H9 (cell line): Measurements from ENCODE around the gene FFAR3. TPM values are rescaled to one million over a fixed set of nuclear protein-coding genes. Genes with fewer than 3 reads are reported as not detected.
A peak's percentile ranks its signal among the peaks of the same experiment; 100 is the strongest.

Experiments used
- DNase-seq: peaks from one replicate; pipeline ENCODE4 v3.0.0-alpha.2; 2017
- H2AFZ ChIP-seq: one replicate; pipeline ENCODE4 v1.6.1; 2013; ENCODE audit warnings: mild to moderate bottlenecking, low read length, control low read depth, moderate library complexity
- H2AK5ac ChIP-seq: 2 replicates; pipeline ENCODE4 v1.6.1; 2013; ENCODE audit warnings: low read length, control low read depth, mixed read lengths; ENCODE audit not compliant: insufficient read length
- H2BK120ac ChIP-seq: one replicate; pipeline ENCODE4 v1.6.1; 2013; ENCODE audit warnings: low read depth, mild to moderate bottlenecking, low read length, control low read depth, inconsistent platforms; ENCODE audit not compliant: poor library complexity, severe bottlenecking
- H2BK12ac ChIP-seq: 2 replicates; pipeline ENCODE4 v1.6.1; 2013; ENCODE audit warnings: low read length, control low read depth, mixed read lengths, low read depth; ENCODE audit not compliant: insufficient read length
- H2BK15ac ChIP-seq: 2 replicates; pipeline ENCODE4 v1.6.1; 2013; ENCODE audit warnings: low read depth, low read length, control low read depth
- H2BK20ac ChIP-seq: one replicate; pipeline ENCODE4 v1.6.1; 2013; ENCODE audit warnings: low read depth, mild to moderate bottlenecking, low read length, control low read depth, inconsistent platforms; ENCODE audit not compliant: poor library complexity, severe bottlenecking
- H2BK5ac ChIP-seq: 2 replicates; pipeline ENCODE4 v1.6.1; 2013; ENCODE audit warnings: low read length, control low read depth, mixed read lengths; ENCODE audit not compliant: insufficient read length
- H3K14ac ChIP-seq: 2 replicates; pipeline ENCODE4 v1.6.1; 2013; ENCODE audit warnings: low read length, control low read depth; ENCODE audit not compliant: insufficient read depth
- H3K18ac ChIP-seq: 2 replicates; pipeline ENCODE4 v1.6.1; 2013; ENCODE audit warnings: low read depth, mild to moderate bottlenecking, mixed read lengths, low read length, control low read depth; ENCODE audit not compliant: insufficient read length
- H3K23ac ChIP-seq: 2 replicates; pipeline ENCODE4 v1.6.1; 2013; ENCODE audit warnings: low read length, control low read depth, mixed read lengths, low read depth; ENCODE audit not compliant: insufficient read length
- H3K23me2 ChIP-seq: 2 replicates; pipeline ENCODE4 v1.6.1; 2013; ENCODE audit warnings: low read depth, mild to moderate bottlenecking, mixed read lengths, low read length, control low read depth; ENCODE audit not compliant: insufficient read length, poor library complexity, severe bottlenecking
- H3K27ac ChIP-seq: 2 replicates; pipeline ENCODE4 v1.5.1; 2013; ENCODE audit warnings: low read length, control low read depth, mixed read lengths, low read depth; ENCODE audit not compliant: insufficient read length
- H3K27me3 ChIP-seq: 2 replicates; pipeline ENCODE4 v1.6.1; 2013; ENCODE audit warnings: low read length, control low read depth, inconsistent platforms; ENCODE audit not compliant: insufficient read depth
- H3K4ac ChIP-seq: 2 replicates; pipeline ENCODE4 v1.6.1; 2013; ENCODE audit warnings: low read depth, mild to moderate bottlenecking, control low read depth, inconsistent platforms, low read length, moderate library complexity
- H3K4me1 ChIP-seq: 2 replicates; pipeline ENCODE4 v1.6.1; 2013; ENCODE audit warnings: low read length, control low read depth, inconsistent platforms; ENCODE audit not compliant: insufficient read depth
- H3K4me2 ChIP-seq: 2 replicates; pipeline ENCODE4 v1.6.1; 2013; ENCODE audit warnings: low read length, control low read depth, mixed read lengths; ENCODE audit not compliant: insufficient read length, insufficient read depth
- H3K56ac ChIP-seq: 2 replicates; pipeline ENCODE4 v1.6.1; 2013; ENCODE audit warnings: low read depth, mild to moderate bottlenecking, mixed read lengths, low read length, control low read depth; ENCODE audit not compliant: insufficient read length
- H3K79me1 ChIP-seq: 2 replicates; pipeline ENCODE4 v1.6.1; 2013; ENCODE audit warnings: low read depth, mild to moderate bottlenecking, moderate library complexity, low read length, control low read depth, inconsistent platforms; ENCODE audit not compliant: insufficient read depth, poor library complexity, severe bottlenecking
- H3K79me2 ChIP-seq: 2 replicates; pipeline ENCODE4 v1.6.1; 2013; ENCODE audit warnings: low read length, control low read depth, inconsistent platforms; ENCODE audit not compliant: insufficient read depth
- H3K9ac ChIP-seq: 2 replicates; pipeline ENCODE4 v1.6.1; 2013; ENCODE audit warnings: low read length, control low read depth, mixed read lengths; ENCODE audit not compliant: insufficient read length; ENCODE audit errors: extremely low read depth
- H3K9me3 ChIP-seq: one replicate; pipeline ENCODE4 v1.6.1; 2013; ENCODE audit warnings: low read depth, low read length, inconsistent platforms; ENCODE audit not compliant: control insufficient read depth
- H3T11ph ChIP-seq: one replicate; pipeline ENCODE4 v1.6.1; 2013; ENCODE audit warnings: mild to moderate bottlenecking, low read length, control low read depth, inconsistent platforms
- H4K20me1 ChIP-seq: one replicate; pipeline ENCODE4 v1.6.1; 2013; ENCODE audit not compliant: control insufficient read depth, insufficient read length, insufficient read depth
- H4K5ac ChIP-seq: 2 replicates; pipeline ENCODE4 v1.6.1; 2013; ENCODE audit warnings: low read depth, mild to moderate bottlenecking, mixed read lengths, low read length, control low read depth; ENCODE audit not compliant: insufficient read length
- H4K8ac ChIP-seq: replicated peaks from 2 replicates; pipeline ENCODE4 v1.6.1; 2013; ENCODE audit warnings: low read length, control low read depth, mixed read lengths, low read depth; ENCODE audit not compliant: insufficient read length
- H4K91ac ChIP-seq: 2 replicates; pipeline ENCODE4 v1.6.1; 2013; ENCODE audit warnings: low read depth, mild to moderate bottlenecking, moderate library complexity, mixed read lengths, low read length, control low read depth; ENCODE audit not compliant: insufficient read length
- H3K27ac Mint-ChIP-seq, 3 experiments: 2 replicates in 2 of 3; 3 replicates in 1 of 3; pipeline ENCODE4 v1.8.0; 2020 to 2021; ENCODE audit warnings: mixed read lengths in 3 of 3, mild to moderate bottlenecking in 1 of 3, moderate library complexity in 1 of 3
- H3K27me3 Mint-ChIP-seq: 2 replicates; pipeline ENCODE4 v1.8.0; 2021; ENCODE audit warnings: low read depth, mild to moderate bottlenecking, moderate library complexity, mixed read lengths
- H3K36me3 Mint-ChIP-seq, 3 experiments: 2 replicates in 2 of 3; 3 replicates in 1 of 3; pipeline ENCODE4 v1.8.0; 2020 to 2021; ENCODE audit warnings: low read depth in 3 of 3, mixed read lengths in 3 of 3; ENCODE audit not compliant: insufficient read depth in 1 of 3
- H3K4me1 Mint-ChIP-seq, 2 experiments: 2 replicates each; pipeline ENCODE4 v1.8.0; 2020; ENCODE audit warnings: mixed read lengths in 2 of 2
- H3K4me3 Mint-ChIP-seq, 2 experiments: 2 replicates in 1 of 2; 3 replicates in 1 of 2; pipeline ENCODE4 v1.8.0; 2020 to 2021; ENCODE audit warnings: mild to moderate bottlenecking in 2 of 2, mixed read lengths in 2 of 2, moderate library complexity in 1 of 2
- H3K9me3 Mint-ChIP-seq, 2 experiments: 2 replicates in 1 of 2; 3 replicates in 1 of 2; pipeline ENCODE4 v1.8.0; 2020; ENCODE audit warnings: mild to moderate bottlenecking in 2 of 2, mixed read lengths in 2 of 2, moderate library complexity in 1 of 2
- CTCF ChIP-seq: fragments of 200-600 bp; sonication (generic); conservative IDR thresholded peaks from 3 replicates; pipeline ENCODE4 v1.8.0; 2021; ENCODE audit warnings: antibody characterized with exemption, mild to moderate bottlenecking
- WGBS: extraction: QIAGEN DNeasy Blood & Tissue Kit; methylation state at CpG from one replicate; pipeline ENCODE4 v1.1.7; 2013; ENCODE audit warnings: missing lambda C conversion rate, low lambda C conversion rate, mixed read lengths; ENCODE audit not compliant: insufficient read length; ENCODE audit errors: extremely low coverage; 5-methylcytosine and 5-hydroxymethylcytosine counted together
- total RNA-seq: library from RNA; stranded (reverse); gene quantifications from 2 replicates; pipeline ENCODE4 v1.2.1, GENCODE V29; 2021

The FFAR3 gene
- total RNA-seq, 1 experiment from 2014 or later, result not detected

- H3K4ac ChIP-seq, result no peak overlapping the region
- Mint-ChIP-seq H3K36me3 (peaks cover 0 to 2% (median 0%) of the 10 kb centered on the region in 3 experiments; a peak in 1 of 7 replicates), H3K4me3 (no peak overlapping the region), H3K4me1 (no peaks in the 10 kb centered on the region), H3K9me3 (no peaks in the 10 kb centered on the region), H3K27ac (peak overlapping the region in 1 of 3 experiments; percentile 90; a peak in 3 of 7 replicates), H3K27me3 (no peaks in the 10 kb centered on the region; the same call in 1 of the 2 replicates)
- H3K4me1 ChIP-seq, result no peaks in the 10 kb centered on the region
- no peak overlapping the region for H2BK15ac ChIP-seq
- no peaks in the 10 kb centered on the region for H3K79me2 ChIP-seq
- H3K18ac ChIP-seq, result no peak overlapping the region
- H3K79me1 ChIP-seq, result no peaks in the 10 kb centered on the region
- DNase-seq, result no peak
- no peak overlapping the region for H3K27ac ChIP-seq
- no peak overlapping the region for H3K9ac ChIP-seq
- H3K27me3 ChIP-seq, result no peaks in the 10 kb centered on the region
- no peak overlapping the region for H2AFZ ChIP-seq
- no peak overlapping the region for H3K14ac ChIP-seq
- H2AK5ac ChIP-seq, result no peak overlapping the region
- H2BK20ac ChIP-seq, result no peak overlapping the region
- no peak for TF ChIP-seq CTCF
- H3K56ac ChIP-seq, result no peak overlapping the region
- no peak overlapping the region for H4K91ac ChIP-seq
- no peaks in the 10 kb centered on the region for H3K23me2 ChIP-seq
- no peak overlapping the region for H4K5ac ChIP-seq
- no peak overlapping the region for H3K23ac ChIP-seq
- H2BK120ac ChIP-seq, result no peak overlapping the region
- H2BK5ac ChIP-seq, result no peak overlapping the region
- H2BK12ac ChIP-seq, result no peak overlapping the region
- H3K9me3 ChIP-seq, result no peaks in the 10 kb centered on the region
- H4K20me1 ChIP-seq, result no peaks in the 10 kb centered on the region
- WGBS, result no CpG with 5 or more reads among the region's 7 CpGs
- H3T11ph ChIP-seq, result no peak overlapping the region
- no peak overlapping the region for H4K8ac ChIP-seq
- H3K4me2 ChIP-seq, result no peak overlapping the region
Measured at GRCh38 chr19:35313587-35313986, 44.7 kb upstream of the FFAR3 start.
